ENCODE measurements around the gene SP6.

SP6 gene

GRCh38 chr17:47857551-47858455, 6.8 kb upstream of the SP6 start:
- in situ Hi-C loops (cut with MboI; ENCODE audit: low sequenced_read_pairs) = no loop called here

GRCh38 chr17:47856830-47857229, 5.9 kb upstream of the SP6 start:
- in situ Hi-C loops (cut with MboI; ENCODE audit: low sequenced_read_pairs) = no loop called here

GRCh38 chr17:47855737-47856136, 4.8 kb upstream of the SP6 start:
- in situ Hi-C loops (cut with MboI; ENCODE audit: low sequenced_read_pairs) = no loop called here

- in situ Hi-C loops (cut with MboI; ENCODE audit: low sequenced_read_pairs) = no loop called here
Observed at GRCh38 chr17:47853616-47854015, 2.7 kb upstream of the SP6 start.

- in situ Hi-C loops (cut with MboI; ENCODE audit: low sequenced_read_pairs) = no loop called here
Observed at GRCh38 chr17:47852113-47852949, 1.4 kb upstream of the SP6 start.

GRCh38 chr17:47851764-47852112, 775 bp upstream of the SP6 start:
- in situ Hi-C loops (cut with MboI; ENCODE audit: low sequenced_read_pairs) = no loop called here

GRCh38 chr17:47850373-47850691, 631 bp downstream of the SP6 start:
- in situ Hi-C loops (cut with MboI; ENCODE audit: low sequenced_read_pairs) = no loop called here

- in situ Hi-C loops (cut with MboI; ENCODE audit: low sequenced_read_pairs) = no loop called here
Observed at GRCh38 chr17:47848198-47848513, 2.8 kb downstream of the SP6 start.

- in situ Hi-C loops (cut with MboI; ENCODE audit: low sequenced_read_pairs) = no loop called here
Observed at GRCh38 chr17:47847341-47848197, 3.4 kb downstream of the SP6 start.

GRCh38 chr17:47846716-47847340, 4.1 kb downstream of the SP6 start:
- in situ Hi-C loops (cut with MboI; ENCODE audit: low sequenced_read_pairs) = no loop called here

GRCh38 chr17:47845716-47846075, 5.3 kb downstream of the SP6 start:
- in situ Hi-C loops (cut with MboI; ENCODE audit: low sequenced_read_pairs) = no loop called here

GRCh38 chr17:47844814-47845715, 5.9 kb downstream of the SP6 start:
- in situ Hi-C loops (cut with MboI; ENCODE audit: low sequenced_read_pairs) = no loop called here

- in situ Hi-C loops (cut with MboI; ENCODE audit: low sequenced_read_pairs) = no loop called here
Observed at GRCh38 chr17:47844227-47844626, 6.7 kb downstream of the SP6 start.

GRCh38 chr17:47843391-47843730, 7.6 kb downstream of the SP6 start:
- in situ Hi-C loops (cut with MboI; ENCODE audit: low sequenced_read_pairs) = no loop called here

- in situ Hi-C loops (cut with MboI; ENCODE audit: low sequenced_read_pairs) = no loop called here
Observed at GRCh38 chr17:47841488-47842291, 9.3 kb downstream of the SP6 start.

- in situ Hi-C loops (cut with MboI; ENCODE audit: low sequenced_read_pairs) = no loop called here
Observed at GRCh38 chr17:47840742-47841487, 10.0 kb downstream of the SP6 start, which contains the start of gene SCRN2. Gene SCRN2 (minus strand): TSS chr17:47841273. CDS start chr17:47840843, 430 bp downstream.

GRCh38 chr17:47840001-47840741, 10.8 kb downstream of the SP6 start:
- in situ Hi-C loops (cut with MboI; ENCODE audit: low sequenced_read_pairs) = no loop called here

- in situ Hi-C loops (cut with MboI; ENCODE audit: low sequenced_read_pairs) = no loop called here
Observed at GRCh38 chr17:47839071-47839470, 11.9 kb downstream of the SP6 start.

Data from hTERT RPE-1 (cell line).